DLD1 (cell line): Measurements from ENCODE around the gene ZFP36.
"Not testable (repeated sequence)": the region's sequence is repeated elsewhere in the genome, so short reads cannot be mapped to it uniquely, and the experiment has no call there.

ENCODE experiments used
- in situ Hi-C: cut with HindIII; loops from 2 replicates; pipeline ENCODE4 v1.10.0; 2017; ENCODE audit warnings: low sequenced_read_pairs

The ZFP36 gene

GRCh38 chr19:39444598-39445195 lies 38.0 kb downstream of the ZFP36 start:
- in situ Hi-C loops, result no loop called here

DNA sequence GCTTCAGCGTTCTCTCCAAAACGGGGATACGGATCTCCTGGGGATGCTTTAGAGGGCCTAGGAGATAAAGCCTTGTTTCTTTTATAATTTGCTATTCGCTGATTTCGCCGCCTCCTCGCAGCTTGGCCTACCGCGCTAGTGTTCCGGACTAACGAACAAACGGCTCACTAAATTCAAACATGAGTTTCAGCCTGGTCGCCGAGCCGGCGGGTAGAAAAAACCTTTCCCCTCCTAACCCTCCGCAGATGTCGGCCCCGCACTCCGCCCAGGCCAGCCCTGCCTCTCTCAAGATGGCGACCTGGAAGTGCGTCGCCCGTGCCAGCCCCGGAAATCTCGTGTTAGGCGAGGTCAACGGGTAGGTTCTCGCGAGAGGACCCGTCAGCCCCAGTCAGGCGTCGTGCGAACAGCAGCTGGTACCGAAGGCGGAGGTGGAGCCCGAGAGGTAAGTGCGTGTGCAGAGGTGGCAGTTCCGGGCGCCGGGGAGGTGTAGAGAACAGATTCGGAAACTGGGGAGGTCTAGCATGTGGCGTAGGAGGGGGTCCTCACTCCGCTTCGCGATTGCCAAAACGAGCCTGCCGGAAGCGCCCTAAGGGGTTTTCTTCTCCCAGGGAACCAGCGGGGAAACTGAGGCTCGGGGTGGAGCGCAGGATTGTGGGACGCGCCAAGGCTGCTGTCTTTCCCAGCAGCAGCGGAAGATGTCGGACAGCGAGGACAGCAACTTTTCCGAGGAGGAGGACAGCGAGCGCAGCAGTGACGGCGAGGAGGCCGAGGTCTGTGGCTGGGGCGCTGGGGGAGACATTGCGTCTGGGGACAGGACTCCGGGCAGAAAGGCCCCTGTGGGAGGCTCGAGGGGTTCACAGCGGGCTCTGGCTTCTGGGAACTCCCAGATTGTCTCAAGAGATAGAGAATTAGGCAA lies 38.8 kb downstream of the ZFP36 start, which contains the start of gene SUPT5H:
SUPT5H (plus strand) TSS at position 387 of the 916 bp plus-strand sequence; CDS start at position 696, 309 bp downstream.
- in situ Hi-C loops, result no loop called here

DNA sequence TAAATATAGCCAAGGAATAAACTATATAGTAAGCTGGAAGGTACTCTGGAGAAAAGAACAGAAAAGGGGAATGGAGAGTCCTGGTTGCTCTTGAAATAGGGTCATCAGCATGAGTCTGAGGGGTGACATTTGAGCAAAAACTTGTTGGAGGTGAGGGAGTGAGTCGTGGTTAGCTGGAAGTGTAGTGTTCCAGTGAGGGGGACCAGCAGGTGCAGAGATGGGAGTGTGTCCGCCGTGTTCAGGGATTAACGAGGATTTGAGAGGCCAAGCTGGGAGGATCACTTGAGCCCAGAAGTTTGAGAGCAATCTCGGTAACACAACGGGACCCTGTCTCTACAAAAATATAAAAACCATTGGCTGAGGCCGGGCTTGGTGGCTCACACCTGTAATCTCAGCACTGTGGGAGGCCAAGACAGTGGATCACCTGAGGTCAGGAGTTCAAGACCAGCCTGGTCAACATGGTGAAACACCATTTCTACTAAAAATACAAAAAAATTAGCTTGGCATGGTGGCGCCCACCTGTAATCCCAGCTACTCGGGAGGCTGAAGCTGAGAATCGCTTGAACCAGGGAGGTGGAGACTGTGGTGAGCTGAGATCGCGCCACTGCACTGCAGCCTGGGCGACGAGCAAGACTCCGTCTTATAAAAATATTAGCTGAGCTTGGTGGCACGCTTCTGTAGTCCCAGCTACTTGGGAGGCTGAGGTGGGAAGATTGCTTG lies 39.9 kb downstream of the ZFP36 start:
- in situ Hi-C loops, result no loop called here

DNA sequence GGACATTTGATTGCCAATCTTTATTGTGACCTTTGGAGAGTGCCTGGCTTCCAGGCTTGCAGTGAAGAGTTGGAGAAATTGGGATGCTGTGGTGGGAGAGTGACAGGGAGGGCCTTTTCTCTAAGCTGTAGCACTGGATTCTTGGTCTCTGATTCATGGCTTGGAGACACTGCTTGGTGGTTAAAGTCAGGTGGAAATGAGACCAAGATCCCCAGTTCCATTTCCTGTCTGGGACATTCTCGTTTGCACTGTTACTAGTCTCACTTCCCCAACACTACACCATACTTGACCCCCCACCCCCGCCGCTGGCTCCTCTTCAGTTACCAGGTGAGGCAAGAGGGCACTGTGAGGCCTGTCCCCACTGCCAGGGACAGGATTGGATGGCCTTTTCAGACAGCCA lies 41.6 kb downstream of the ZFP36 start:
- in situ Hi-C loops, result no loop called here

DNA sequence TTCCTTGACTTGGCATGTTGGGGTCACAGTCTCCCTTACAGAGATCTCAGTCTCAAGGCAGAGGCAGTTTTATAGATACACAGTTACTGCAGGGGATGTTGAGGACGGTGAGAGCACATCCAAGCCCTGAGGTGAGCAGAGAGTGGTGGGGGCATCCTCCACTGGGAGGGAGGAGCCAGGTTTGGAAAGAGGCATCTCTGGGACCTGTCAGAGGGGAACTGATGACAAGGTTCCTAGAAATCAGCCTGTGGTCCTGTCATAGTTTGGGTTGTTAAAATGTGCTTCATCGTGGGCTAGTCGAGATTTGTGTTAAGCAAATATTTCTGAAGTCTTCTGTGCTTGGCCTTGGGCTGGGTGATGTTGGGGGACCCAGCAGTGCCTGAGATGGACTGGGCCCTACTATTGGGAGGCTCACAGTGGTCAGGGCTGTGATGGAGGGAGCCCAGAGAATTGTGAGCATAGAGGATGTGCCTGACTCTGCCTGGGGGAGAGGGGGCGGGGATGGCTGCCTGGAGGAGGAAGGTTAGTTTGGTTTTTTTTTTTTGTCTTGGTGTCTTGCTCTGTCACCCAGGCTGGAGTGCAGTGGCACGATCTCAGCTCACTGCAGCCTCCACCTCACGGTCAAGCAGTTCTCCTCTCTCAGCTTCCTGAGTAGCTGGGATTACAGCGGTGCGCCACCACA lies 42.6 kb downstream of the ZFP36 start:
- in situ Hi-C loops, result no loop called here

GRCh38 chr19:39451257-39451656 lies 44.6 kb downstream of the ZFP36 start:
- in situ Hi-C loops, result not testable (repeated sequence)
